OCI-LY1 (cell line): ENCODE results near the gene GTF3A.

ENCODE experiments used
- H2AFZ ChIP-seq: fragments of 200-600 bp; sonication (generic), shearing (Covaris generic); 2 replicates; pipeline ENCODE4 v1.6.0; 2014; ENCODE audit warnings: antibody characterized with exemption, mild to moderate bottlenecking, low read length
- H3F3A ChIP-seq: fragments of 200-600 bp; sonication (generic), shearing (Covaris generic); 2 replicates; pipeline ENCODE4 v1.6.0; 2014; ENCODE audit warnings: mild to moderate bottlenecking, antibody characterized with exemption, low read length, moderate library complexity; ENCODE audit not compliant: insufficient read depth
- H3K27ac ChIP-seq: fragments of 200-600 bp; sonication (generic); 2 replicates; pipeline ENCODE4 v1.5.1; 2014; ENCODE audit warnings: low read length, mixed run types, mild to moderate bottlenecking, low read depth; ENCODE audit not compliant: poor library complexity, severe bottlenecking
- H3K27me3 ChIP-seq: fragments of 200-600 bp; sonication (generic); 2 replicates; pipeline ENCODE4 v1.6.0; 2014; ENCODE audit warnings: antibody characterized with exemption, mild to moderate bottlenecking, low read length, moderate library complexity; ENCODE audit not compliant: insufficient read depth
- H3K36me3 ChIP-seq: fragments of 200-600 bp; sonication (generic); 2 replicates; pipeline ENCODE4 v1.6.1; 2014; ENCODE audit warnings: mild to moderate bottlenecking, antibody characterized with exemption, low read length, moderate library complexity, mixed read lengths; ENCODE audit not compliant: insufficient read depth
- H3K4me1 ChIP-seq: fragments of 200-600 bp; sonication (generic); 2 replicates; pipeline ENCODE4 v1.5.1; 2014; ENCODE audit warnings: mild to moderate bottlenecking, low read length, moderate library complexity; ENCODE audit not compliant: insufficient read depth, severe bottlenecking
- H3K4me2 ChIP-seq: fragments of 200-600 bp; sonication (generic), shearing (Covaris generic); 2 replicates; pipeline ENCODE4 v1.6.1; 2014; ENCODE audit warnings: low read length
- H3K4me3 ChIP-seq: fragments of 200-600 bp; sonication (generic); 2 replicates; pipeline ENCODE4 v1.5.1; 2014; ENCODE audit warnings: low read length, low read depth, mild to moderate bottlenecking, mixed read lengths; ENCODE audit not compliant: poor library complexity, severe bottlenecking
- H3K79me2 ChIP-seq: fragments of 200-600 bp; shearing (Covaris generic); 2 replicates; pipeline ENCODE4 v1.6.1; 2016; ENCODE audit warnings: mixed run types, low read length, mixed read lengths; ENCODE audit not compliant: insufficient read depth
- H3K9ac ChIP-seq: fragments of 200-600 bp; sonication (generic), shearing (Covaris generic); 2 replicates; pipeline ENCODE4 v1.6.1; 2014; ENCODE audit warnings: mild to moderate bottlenecking, low read length, mixed read lengths
- H3K9me2 ChIP-seq: fragments of 200-600 bp; sonication (generic), shearing (Covaris generic); 2 replicates; pipeline ENCODE4 v1.6.1; 2014; ENCODE audit warnings: low read depth, mild to moderate bottlenecking, low read length, mixed read lengths
- H3K9me3 ChIP-seq: fragments of 200-600 bp; shearing (Covaris generic); 2 replicates; pipeline ENCODE4 v1.6.1; 2014; ENCODE audit warnings: low read length, mixed read lengths
- H4K20me1 ChIP-seq: fragments of 200-600 bp; sonication (generic), shearing (Covaris generic); 2 replicates; pipeline ENCODE4 v1.6.0; 2016; ENCODE audit warnings: mild to moderate bottlenecking, low read length; ENCODE audit not compliant: insufficient read depth
- EZH2 ChIP-seq: fragments of 200-600 bp; sonication (generic), shearing (Covaris generic); IDR thresholded peaks from 2 replicates; pipeline ENCODE4 v1.8.0; 2017; ENCODE audit warnings: borderline replicate concordance, mixed run types, mild to moderate bottlenecking, antibody characterized with exemption, low read length, moderate library complexity, mixed read lengths
- TF ChIP-seq, protein P1 (sequence below): fragments of 200-600 bp; sonication (generic), shearing (Covaris generic); IDR thresholded peaks from 2 replicates; pipeline ENCODE4 v1.5.1; 2017; ENCODE audit warnings: mild to moderate bottlenecking, antibody characterized with exemption, low read length, moderate library complexity, mixed read lengths

Gene GTF3A

DNA sequence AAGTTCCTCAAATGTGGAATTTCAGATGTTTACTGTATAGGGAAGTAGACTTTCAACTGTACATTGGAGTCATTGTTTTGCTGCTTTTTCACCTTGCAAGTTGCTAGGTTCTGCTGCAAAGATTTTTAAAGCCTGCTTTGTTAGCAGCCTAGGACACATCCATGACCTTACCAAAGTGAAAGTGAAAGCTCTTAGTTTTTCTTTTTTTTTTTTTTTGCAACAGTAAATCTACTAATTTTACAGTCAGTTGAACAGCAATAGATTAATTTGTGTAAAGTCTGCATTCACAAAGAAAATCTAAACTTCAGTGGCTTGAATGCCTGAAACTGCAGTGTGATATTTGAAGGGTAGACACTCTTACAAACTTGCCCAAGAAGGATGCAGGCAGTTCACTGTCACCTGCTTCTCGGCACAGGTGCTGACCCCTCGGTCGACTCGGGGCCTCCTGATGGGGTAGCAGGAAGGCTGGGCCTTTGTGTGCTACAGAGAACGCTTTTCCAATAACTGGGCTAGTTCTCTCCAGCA is 31.0 kb downstream of the GTF3A start:
- no peaks in the 10 kb centered on the region for H3F3A ChIP-seq
- H3K9ac ChIP-seq: peak overlapping the region; percentile 55
- H3K4me2 ChIP-seq: peak overlapping the region; percentile 68
- H3K9me3 ChIP-seq: no peaks in the 10 kb centered on the region
- H3K36me3 ChIP-seq: no peaks in the 10 kb centered on the region
- H2AFZ ChIP-seq: peak overlapping the region; percentile 99
- no peaks in the 10 kb centered on the region for H3K9me2 ChIP-seq
- no peaks in the 10 kb centered on the region for H3K79me2 ChIP-seq
- H4K20me1 ChIP-seq: no peaks in the 10 kb centered on the region
- H3K4me1 ChIP-seq: peaks cover 32% of the 10 kb centered on the region
- peak overlapping the region; percentile 58 for H3K27ac ChIP-seq
- no peak for TF ChIP-seq EZH2
- TF ChIP-seq, protein P1, sequence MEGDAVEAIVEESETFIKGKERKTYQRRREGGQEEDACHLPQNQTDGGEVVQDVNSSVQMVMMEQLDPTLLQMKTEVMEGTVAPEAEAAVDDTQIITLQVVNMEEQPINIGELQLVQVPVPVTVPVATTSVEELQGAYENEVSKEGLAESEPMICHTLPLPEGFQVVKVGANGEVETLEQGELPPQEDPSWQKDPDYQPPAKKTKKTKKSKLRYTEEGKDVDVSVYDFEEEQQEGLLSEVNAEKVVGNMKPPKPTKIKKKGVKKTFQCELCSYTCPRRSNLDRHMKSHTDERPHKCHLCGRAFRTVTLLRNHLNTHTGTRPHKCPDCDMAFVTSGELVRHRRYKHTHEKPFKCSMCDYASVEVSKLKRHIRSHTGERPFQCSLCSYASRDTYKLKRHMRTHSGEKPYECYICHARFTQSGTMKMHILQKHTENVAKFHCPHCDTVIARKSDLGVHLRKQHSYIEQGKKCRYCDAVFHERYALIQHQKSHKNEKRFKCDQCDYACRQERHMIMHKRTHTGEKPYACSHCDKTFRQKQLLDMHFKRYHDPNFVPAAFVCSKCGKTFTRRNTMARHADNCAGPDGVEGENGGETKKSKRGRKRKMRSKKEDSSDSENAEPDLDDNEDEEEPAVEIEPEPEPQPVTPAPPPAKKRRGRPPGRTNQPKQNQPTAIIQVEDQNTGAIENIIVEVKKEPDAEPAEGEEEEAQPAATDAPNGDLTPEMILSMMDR: no peak
- peak overlapping the region; percentile 34 for H3K4me3 ChIP-seq
- H3K27me3 ChIP-seq: no peaks in the 10 kb centered on the region

DNA sequence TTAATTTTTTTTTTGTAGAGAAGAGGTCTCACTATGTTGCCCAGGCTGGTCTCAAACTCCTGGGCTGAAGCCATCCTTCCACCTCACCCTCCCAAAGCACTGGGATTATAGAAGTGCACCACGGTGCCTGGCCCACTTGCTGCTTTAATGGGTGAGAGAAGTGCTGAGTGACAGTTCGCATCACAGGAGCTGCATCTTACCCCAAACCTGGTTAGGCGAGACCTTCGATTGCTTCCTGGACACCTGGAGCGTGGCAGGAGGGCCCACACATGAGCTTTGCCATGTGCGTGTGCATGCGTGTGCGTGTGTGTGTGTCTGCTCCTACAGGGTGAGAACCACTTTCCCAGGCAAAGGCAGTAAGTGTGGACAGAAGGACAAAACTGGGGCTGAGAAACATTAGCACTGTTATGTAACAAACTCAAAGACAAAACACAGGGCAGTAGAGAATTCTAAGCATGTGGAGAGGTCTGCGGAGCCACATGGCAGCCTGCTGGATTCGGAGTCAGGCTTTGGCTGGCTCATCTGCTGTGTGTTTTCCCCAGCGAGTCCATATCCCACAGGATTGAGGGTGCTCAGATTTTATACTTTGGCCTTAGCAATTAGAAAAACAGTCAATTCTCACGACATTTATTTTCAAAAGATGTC is 37.6 kb downstream of the GTF3A start:
- H3K27ac ChIP-seq: no peak overlapping the region
- H3K4me1 ChIP-seq: no peaks in the 10 kb centered on the region
- no peak overlapping the region for H3K4me3 ChIP-seq
- H3F3A ChIP-seq: no peaks in the 10 kb centered on the region
- H3K9ac ChIP-seq: no peak overlapping the region
- no peaks in the 10 kb centered on the region for H3K9me2 ChIP-seq
- H4K20me1 ChIP-seq: no peaks in the 10 kb centered on the region
- H3K36me3 ChIP-seq: no peaks in the 10 kb centered on the region
- no peaks in the 10 kb centered on the region for H3K27me3 ChIP-seq
- H3K9me3 ChIP-seq: no peaks in the 10 kb centered on the region
- TF ChIP-seq, protein P1: no peak
- no peak for TF ChIP-seq EZH2
- H3K4me2 ChIP-seq: no peak overlapping the region
- no peaks in the 10 kb centered on the region for H3K79me2 ChIP-seq
- no peak overlapping the region for H2AFZ ChIP-seq

DNA sequence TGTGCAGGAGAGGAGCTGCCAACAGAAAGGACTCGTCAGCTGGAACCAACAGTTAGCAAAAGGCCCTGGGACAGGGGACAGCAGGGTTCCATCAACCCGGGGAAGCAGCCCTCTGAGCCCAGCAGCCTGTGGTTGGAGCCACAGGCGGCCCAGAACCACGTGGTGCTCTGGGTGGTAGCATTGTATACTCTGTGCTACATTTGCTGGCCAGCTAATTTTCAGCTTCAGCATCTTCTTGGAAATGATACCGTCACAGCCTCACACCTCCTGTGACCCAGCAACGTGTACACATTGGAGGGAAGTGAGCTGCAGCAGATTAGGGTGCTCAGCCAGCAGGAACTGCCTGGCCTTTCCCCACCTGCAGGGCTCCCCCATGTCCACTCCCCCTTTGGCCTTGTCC is 39.1 kb downstream of the GTF3A start:
- H3K9me3 ChIP-seq: no peaks in the 10 kb centered on the region
- H3K9ac ChIP-seq: no peak overlapping the region
- no peaks in the 10 kb centered on the region for H3K4me1 ChIP-seq
- H3K9me2 ChIP-seq: no peaks in the 10 kb centered on the region
- H3F3A ChIP-seq: no peaks in the 10 kb centered on the region
- H3K4me2 ChIP-seq: no peak overlapping the region
- no peak overlapping the region for H3K27ac ChIP-seq
- H2AFZ ChIP-seq: no peak overlapping the region
- H3K27me3 ChIP-seq: no peaks in the 10 kb centered on the region
- H3K79me2 ChIP-seq: no peaks in the 10 kb centered on the region
- no peak for TF ChIP-seq EZH2
- TF ChIP-seq, protein P1: no peak
- no peaks in the 10 kb centered on the region for H3K36me3 ChIP-seq
- H4K20me1 ChIP-seq: no peaks in the 10 kb centered on the region
- no peak overlapping the region for H3K4me3 ChIP-seq
